Putamen (tissue), 1 donor: ENCODE data around the gene SPOUT1.
A peak's percentile ranks its signal among the peaks of the same experiment; 100 is the strongest.
"Not testable (repeated sequence)": the region's sequence is repeated elsewhere in the genome, so short reads cannot be mapped to it uniquely, and the experiment has no call there.

Experiments
- DNase-seq: peaks from one replicate; pipeline ENCODE4 v3.0.0-alpha.2; 2016; ENCODE audit warnings: low spot score

The SPOUT1 gene

GRCh38 chr9:128809831-128810230, 19.8 kb downstream of the SPOUT1 start:
- no peak for DNase-seq

- no peak for DNase-seq
Observed at GRCh38 chr9:128809036-128809599, 20.5 kb downstream of the SPOUT1 start.

GRCh38 chr9:128808543-128808942, 21.1 kb downstream of the SPOUT1 start:
- no peak for DNase-seq

- DNase-seq = no peak
Observed at GRCh38 chr9:128807827-128808226, 21.8 kb downstream of the SPOUT1 start.

GRCh38 chr9:128805661-128806060, 23.9 kb downstream of the SPOUT1 start:
- DNase-seq = peak; percentile 71

GRCh38 chr9:128802482-128802881, 27.1 kb downstream of the SPOUT1 start:
- no peak for DNase-seq

GRCh38 chr9:128800061-128800460, 29.5 kb downstream of the SPOUT1 start:
- DNase-seq = no peak

- DNase-seq = no peak
Observed at GRCh38 chr9:128798896-128799295, 30.7 kb downstream of the SPOUT1 start.

GRCh38 chr9:128794961-128795360, 34.6 kb downstream of the SPOUT1 start:
- DNase-seq = not testable (repeated sequence)

GRCh38 chr9:128792978-128793686, 36.5 kb downstream of the SPOUT1 start:
- no peak for DNase-seq

GRCh38 chr9:128792134-128792533, 37.5 kb downstream of the SPOUT1 start:
- no peak for DNase-seq

- no peak for DNase-seq
Observed at GRCh38 chr9:128790536-128790935, 39.1 kb downstream of the SPOUT1 start.

GRCh38 chr9:128788445-128788844, 41.1 kb downstream of the SPOUT1 start:
- no peak for DNase-seq

GRCh38 chr9:128787659-128788058, 41.9 kb downstream of the SPOUT1 start:
- DNase-seq = no peak

- DNase-seq = peak; percentile 88
Observed at GRCh38 chr9:128786681-128787601, 42.7 kb downstream of the SPOUT1 start, which contains the start of gene TBC1D13. Gene TBC1D13 (plus strand): TSS chr9:128787253. CDS start chr9:128787354, 101 bp downstream.

GRCh38 chr9:128785427-128785826, 44.2 kb downstream of the SPOUT1 start:
- no peak for DNase-seq

GRCh38 chr9:128782669-128783068, 46.9 kb downstream of the SPOUT1 start:
- no peak for DNase-seq

- no peak for DNase-seq
Observed at GRCh38 chr9:128781187-128782070, 48.2 kb downstream of the SPOUT1 start.

- not testable (repeated sequence) for DNase-seq
Observed at GRCh38 chr9:128780093-128780492, 49.5 kb downstream of the SPOUT1 start.

- DNase-seq = no peak
Observed at GRCh38 chr9:128774804-128775203, 54.8 kb downstream of the SPOUT1 start.

GRCh38 chr9:128773049-128773448, 56.5 kb downstream of the SPOUT1 start:
- DNase-seq = no peak
